ENCODE results near the gene ZFPM1.
A peak's percentile ranks its signal among the peaks of the same experiment; 100 is the strongest.

The ZFPM1 gene

DNA sequence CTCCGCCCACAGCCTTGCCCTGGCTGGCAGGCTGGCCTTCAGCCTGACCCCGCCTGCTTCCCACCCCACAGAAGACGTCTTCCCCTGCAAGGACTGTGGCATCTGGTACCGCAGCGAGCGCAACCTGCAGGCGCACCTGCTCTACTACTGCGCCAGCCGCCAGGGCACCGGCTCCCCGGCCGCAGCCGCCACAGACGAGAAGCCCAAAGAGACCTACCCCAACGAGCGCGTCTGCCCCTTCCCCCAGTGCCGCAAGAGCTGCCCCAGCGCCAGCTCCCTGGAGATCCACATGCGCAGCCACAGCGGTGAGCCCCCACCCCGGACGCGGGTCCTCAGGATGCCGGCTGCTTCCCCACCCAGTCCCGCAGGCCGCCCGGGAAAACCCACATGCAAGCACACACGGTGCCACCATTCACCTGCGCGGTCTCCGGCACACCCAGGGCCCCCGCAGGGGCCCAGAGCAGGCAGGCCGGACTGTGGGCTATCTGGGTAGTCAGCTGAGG, 78.9 kb downstream of the ZFPM1 start:
- DNase-seq = no peak

- DNase-seq = no peak
Observed at GRCh38 chr16:88532434-88533241, 79.6 kb downstream of the ZFPM1 start.

GRCh38 chr16:88533381-88533917, 80.4 kb downstream of the ZFPM1 start:
- DNase-seq = no peak

- no peak for DNase-seq
Observed at GRCh38 chr16:88533932-88534637, 81.0 kb downstream of the ZFPM1 start.

- no peak for DNase-seq
Observed at GRCh38 chr16:88534638-88535190, 81.6 kb downstream of the ZFPM1 start.

- no peak for DNase-seq
Observed at GRCh38 chr16:88535191-88535856, 82.2 kb downstream of the ZFPM1 start.

- no peak for DNase-seq
Observed at GRCh38 chr16:88535857-88536222, 82.8 kb downstream of the ZFPM1 start.

- DNase-seq = no peak
Observed at GRCh38 chr16:88536510-88536909, 83.4 kb downstream of the ZFPM1 start.

GRCh38 chr16:88536971-88537751, 84.1 kb downstream of the ZFPM1 start:
- DNase-seq = no peak

DNA sequence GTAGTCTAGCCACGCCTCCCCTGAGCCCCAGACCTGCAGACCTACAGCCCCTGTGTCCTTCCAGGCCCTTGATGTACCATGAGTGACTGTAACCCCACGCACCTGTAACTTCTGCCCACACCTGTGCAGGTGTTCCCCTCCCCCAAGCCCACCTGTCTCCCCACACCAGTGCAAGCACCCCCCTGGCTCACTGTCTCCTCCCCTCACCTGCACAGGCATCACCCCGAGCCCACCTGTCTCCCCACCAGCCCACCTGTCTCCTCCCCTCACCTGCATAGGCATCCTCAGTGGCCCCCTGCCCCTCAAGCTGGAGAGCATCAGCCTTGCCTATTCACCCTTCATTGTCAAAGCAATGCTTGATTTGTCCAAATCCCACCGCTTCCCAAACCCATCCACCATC, 84.8 kb downstream of the ZFPM1 start:
- DNase-seq = no peak

- no peak for DNase-seq
Observed at GRCh38 chr16:88538366-88539060, 85.4 kb downstream of the ZFPM1 start.

- DNase-seq = no peak
Observed at GRCh38 chr16:88539261-88539651, 86.2 kb downstream of the ZFPM1 start.

DNA sequence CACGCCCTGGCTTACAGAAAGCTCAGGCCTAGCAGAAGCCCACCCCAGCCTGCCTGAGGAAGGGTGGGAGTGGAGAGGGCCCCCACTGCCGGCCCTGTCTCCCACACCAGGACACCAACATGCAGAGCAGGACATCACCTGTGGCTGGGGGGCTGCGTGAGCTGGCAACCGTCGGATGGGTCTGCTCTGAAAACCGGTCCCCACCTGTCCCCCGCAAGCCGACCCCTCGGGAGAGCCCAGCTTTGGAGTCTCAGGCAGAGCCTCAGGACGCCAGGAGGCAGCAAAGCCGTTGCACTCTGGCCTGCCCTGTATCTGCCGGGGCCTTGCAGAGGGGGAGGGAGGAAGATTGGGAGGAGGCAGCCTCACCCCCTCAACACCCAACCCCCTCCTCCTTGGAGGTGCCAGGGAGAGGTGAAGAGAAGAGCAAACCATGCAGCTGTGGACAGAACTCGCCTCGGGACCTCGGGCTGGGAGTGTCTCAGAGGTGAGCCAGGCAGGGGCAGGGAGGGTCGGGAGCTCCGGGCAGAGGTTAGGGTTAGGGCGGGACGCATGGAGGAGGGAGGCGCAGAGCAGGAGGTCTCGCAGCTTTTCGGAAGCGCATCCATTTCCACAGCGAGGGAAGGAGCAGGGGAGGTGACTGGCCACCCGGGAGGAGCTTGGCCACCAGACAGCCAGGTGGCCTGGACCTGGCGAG, 86.7 kb downstream of the ZFPM1 start:
- no peak for DNase-seq

DNA sequence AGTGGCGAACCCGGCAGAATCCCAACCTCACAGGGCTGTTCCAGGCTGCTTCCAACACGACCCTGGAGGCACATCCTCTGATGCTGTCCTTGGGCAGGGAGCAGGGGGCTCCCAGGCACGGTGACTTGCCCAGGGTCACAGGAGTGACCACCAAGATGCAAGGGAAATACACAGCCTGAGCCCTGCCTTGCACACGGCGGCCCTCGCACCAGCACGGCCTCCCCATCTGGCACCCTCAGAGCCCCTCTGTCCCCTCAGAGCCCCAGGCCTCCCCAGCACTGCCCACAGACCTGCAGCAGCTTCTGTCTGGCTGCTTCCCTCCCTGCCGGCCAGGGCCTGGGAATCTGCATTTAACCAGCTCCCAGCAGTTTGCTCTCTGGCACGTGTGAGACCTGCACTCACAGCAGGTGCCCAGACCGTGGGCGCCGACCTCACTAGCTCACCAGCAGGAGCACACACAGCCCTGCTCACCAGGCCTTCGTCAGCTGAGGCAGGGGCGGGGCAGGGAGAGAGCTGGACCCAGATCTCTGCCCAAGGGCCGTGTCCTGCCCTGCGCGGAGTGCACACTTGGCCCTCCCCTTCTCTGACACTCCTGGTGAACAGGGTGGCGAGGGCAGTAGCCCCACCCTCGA, 87.4 kb downstream of the ZFPM1 start:
- DNase-seq = no peak

DNA sequence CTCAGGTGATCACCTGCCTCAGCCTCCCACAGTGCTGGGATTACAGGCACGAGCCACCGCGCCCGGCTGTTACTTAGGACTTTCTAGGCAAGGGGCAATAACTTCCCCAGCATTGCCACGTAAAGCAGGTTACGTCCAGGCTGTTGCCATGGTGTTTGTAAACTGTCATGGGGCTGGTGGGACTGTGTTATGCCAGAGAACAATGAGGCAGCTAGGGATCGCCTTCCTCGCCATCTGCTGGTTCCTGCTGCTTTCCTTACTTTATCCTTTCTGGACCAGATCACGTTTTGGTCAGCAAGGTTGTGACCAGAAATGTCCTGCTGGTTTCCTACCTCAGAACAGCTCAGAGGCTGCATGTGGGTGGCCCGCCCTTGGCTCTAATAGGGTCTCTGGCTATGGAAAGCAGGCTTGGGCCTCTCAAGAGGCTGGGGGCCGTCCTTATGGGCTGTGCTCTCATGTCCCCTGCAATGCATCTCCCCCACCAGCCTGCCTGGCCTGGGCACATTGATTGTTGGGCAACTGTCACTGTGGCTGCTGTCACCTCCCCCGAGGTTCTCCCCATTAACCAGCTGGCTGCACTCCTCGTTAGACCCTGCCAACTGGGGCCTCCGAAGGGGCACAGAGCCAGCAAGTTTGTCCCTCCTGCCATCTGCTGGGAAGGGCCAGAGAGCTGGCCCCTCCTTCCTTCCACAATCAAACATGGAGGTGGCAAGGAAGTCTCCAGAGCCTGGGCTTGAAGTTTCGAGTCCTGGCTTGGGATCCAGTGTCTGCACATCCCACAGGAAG, 88.9 kb downstream of the ZFPM1 start:
- DNase-seq = peak; percentile 53

DNA sequence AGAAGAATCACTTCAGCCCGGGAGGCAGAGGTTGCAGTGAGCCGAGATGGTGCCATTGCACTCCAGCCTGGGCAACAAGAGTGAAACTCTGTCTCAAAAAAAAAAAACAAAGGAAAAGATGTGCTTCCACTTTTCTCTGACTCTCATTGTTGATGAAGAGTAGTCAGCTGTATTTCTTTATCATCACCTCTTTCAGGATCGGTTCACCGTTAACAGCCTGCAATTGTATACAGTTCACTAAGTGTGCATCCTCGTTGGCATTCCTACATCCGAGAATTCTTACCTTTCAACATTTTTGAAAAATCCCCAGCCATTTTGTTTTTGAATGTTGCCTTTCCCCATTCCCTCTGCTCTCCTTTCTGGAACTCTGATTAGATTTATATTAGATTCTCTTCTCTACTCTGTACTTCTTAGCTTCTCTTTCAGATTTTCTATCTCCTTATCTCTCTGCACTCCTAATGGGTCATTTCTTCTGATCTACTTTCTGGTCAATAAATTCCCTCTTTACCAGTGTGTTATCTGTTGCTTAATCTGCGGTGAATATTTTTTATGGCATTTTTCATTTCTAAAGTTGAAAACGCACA, 90.2 kb downstream of the ZFPM1 start:
- DNase-seq = no peak

DNA sequence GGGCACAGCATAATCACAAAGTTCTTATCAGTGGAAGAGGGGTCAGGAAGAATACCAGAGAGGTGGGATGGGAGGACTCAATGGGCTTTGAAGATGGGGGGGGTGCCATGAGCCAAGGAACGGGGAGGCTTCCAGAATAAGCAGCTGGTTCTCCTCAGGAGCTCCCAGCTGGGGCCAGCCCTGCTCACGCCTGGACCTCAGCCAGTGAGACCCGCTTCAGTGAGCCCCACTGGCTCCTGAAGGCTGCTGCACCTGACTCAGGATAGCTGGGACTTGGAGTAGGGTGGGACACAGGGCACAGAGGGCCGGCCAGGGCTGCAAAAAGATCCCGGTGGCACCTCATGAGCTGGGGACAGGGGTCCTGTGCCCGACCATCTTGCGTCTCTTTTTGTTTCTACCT, 92.7 kb downstream of the ZFPM1 start:
- no peak for DNase-seq

DNA sequence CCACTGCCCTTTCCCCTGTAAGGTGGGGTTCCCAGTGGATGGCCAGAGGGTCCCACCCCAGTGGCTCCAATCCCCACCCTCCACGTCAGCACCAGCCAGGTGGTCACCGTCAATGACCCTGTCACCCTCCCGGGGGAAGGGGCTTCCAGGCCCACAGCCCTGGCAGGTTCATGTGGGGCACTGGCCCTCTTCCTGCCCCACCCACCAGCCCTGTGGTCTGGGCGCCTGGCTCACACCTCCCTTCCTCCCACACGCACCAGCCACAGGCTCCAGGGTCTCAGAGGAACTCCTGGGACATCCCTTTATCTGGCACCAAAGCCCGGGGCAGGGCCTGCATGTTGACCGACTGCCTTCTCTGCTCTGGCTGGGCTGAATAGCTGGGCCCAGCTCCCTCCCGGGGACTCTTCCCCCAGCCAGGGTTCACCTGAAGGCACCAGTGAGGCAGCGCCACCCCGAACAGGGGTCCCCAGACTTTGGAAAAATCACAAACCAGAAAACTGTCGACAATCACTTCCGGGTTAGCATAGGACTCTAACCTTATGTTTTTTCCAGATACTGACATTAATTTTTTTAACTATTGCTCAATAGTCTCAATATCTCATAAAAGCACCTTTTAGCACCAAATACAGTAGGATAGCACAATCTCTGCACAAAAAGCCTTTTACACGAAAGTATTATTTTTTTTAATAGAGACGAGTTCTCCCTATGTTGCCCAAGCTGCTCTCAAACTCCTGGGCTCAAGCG, 95.2 kb downstream of the ZFPM1 start:
- no peak for DNase-seq

DNA sequence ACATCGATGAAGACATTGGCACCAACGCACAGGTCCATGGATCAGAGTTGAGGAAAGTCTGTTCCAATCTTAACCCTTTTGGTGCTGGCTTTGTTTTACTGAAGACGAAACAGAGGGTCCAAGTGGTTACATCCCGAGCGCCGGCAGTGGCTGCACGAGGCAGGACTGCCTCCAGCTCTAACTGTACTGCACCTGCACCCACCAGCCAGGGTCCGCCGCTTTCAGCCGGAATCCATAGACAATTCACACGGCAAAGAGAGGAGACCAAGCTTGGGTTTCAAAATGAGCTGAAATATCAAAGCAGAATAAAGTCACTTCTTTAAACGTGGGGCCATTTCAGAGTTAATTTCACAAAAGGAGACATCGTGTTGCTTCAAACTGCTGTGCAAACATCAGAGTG, 95.9 kb downstream of the ZFPM1 start:
- DNase-seq = no peak

All from DMS 273 treated with DMSO at 0.1 percent for 48 hours (cell line).